Kasumi-1 (cell line): ENCODE measurements around the gene ZNF22.

Source experiments
- DNase-seq, 2 experiments: peaks; one replicate each; lab custom pipeline; 2025; lab: John Stamatoyannopoulos, UW

The ZNF22 gene

GRCh38 chr10:44965104-44965503 lies 35.6 kb upstream of the ZNF22 start:
- no peak for DNase-seq

GRCh38 chr10:44965651-44966097 lies 35.0 kb upstream of the ZNF22 start:
- no peak for DNase-seq

- no peak for DNase-seq
Measured at GRCh38 chr10:44966129-44966815, 34.5 kb upstream of the ZNF22 start.

DNA sequence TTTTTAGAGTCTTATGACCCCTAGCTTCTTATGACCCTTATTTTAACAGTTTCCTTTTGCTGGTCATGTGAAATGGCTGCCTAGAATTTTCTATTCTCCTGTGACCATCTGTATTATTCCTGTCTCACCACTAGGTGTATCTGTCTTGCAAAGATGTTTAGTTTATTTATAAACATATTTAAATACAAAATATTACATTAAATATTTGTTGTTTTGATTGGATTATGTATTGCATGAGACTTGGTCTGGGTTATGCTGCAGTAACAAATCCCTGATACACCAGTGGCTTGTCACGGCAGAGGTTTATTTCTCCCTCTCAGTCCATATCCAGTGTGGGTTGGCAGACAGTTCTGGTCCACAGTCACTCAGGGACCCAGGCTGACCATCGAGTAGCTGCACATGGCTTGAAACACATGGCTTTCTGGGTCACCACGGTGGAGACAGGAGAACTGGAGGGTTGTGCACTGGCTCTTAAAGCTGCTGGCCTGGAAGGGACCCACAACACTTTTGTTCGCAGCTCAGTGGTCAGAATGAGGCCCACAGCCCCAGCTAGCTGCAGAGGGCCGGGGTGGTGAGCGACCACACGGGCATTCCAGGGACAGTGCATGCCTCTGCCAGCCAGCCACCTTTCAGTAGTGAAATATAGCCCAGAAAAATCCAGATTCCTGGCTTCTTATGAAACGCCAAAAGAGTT lies 33.8 kb upstream of the ZNF22 start:
- DNase-seq = peak in 1 of 2 experiments; percentile 25

DNA sequence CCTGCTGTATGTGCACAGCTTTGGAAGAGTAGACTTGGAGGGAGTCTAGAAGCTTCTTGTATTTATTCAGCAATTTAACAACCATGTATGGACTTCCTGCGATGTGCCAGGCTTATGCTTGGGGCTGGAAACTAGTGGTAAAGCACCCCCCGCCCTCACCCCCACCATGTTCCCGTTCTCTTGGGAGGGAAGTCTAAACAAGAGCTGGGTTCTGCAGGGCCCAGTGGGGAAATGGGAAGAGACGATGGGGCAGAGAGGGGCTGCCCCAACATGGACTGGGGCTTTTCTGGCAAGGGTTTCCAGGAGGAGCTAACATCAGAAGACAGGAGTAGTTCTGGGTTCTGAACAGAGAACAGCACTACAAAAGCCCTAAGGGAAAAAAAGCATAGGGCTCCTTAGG lies 33.1 kb upstream of the ZNF22 start:
- DNase-seq = peak; percentile 92 to 94

DNA sequence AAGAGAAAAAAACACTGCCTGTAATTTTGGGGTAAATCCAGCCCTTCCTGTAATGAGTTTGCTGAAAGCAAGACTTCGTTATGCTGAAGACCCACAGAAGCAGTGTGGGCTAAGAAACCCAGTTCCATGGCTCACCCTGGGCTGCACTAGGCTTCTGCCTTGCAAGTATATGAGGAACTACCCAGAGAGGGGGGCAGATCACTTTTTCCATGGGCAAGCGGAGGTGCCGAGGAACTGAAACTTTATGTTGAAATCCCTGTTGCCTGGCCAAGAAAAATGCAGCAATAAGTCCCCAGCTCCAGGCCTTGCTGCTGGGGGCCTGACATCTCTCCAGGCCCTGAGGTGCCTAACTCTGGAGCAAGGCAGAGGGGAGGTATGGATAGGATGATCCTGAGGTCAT lies 32.6 kb upstream of the ZNF22 start:
- DNase-seq = peak; percentile 98

DNA sequence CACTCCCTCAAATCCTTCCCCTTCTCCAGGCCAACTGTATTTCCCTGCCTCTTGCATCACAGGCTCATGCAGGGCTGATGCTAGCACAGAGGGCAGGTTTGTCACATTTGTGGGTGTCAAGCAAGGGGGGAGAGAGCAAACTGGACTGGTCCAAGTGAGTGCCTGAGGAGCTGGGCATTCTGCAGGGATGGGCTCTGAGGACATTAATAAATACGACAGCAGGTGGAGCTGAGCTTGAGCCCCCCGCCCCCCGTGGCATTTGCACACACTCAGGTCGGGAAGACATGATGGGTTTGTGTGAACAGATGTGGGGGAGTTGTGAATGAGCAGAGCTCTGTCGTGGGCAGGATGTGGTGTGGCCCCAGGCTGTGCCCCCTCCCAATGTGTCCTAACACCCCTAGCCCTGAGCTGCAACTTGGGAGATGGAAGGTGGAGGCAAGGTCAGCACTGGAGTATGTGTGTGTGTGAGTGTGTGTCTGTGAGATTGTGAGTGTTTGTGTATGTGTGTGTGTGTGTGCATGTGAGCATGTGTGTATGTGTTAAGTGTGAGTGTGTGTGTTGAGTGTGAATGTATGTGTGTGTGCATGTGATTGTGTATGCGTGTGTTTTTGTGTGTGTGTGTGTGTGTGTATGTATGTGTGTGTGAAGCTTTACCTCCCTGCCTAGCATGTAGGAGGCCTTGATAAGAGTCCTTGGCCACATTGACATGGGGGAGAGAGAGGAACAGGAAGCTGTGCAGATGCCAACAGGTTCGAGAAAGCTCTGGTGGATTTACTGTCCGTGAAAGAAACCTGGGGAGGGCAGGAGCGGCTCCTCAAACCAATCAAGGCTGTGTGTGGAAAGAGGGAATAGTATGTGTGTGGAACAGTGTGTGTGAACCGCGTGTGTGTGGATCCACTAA lies 32.0 kb upstream of the ZNF22 start:
- DNase-seq = peak; percentile 83 to 92

DNA sequence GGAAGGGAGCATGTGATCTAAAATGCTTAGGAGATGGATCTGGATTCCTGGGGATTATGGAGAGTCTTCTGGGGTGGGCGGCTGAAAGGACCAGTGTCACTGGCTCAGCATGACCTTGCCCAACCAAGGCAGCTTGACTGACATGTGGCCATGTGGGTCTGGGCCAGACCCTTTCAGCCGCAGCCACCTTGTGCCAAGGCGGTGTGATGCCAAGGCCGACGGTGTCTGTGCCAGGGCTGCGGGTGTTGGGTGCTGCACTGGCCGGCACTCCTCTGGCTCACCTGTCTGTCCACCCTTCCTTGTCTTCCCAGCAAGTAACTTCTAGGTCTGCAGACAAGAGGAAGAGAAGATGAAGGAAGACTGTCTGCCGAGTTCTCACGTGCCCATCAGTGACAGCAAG lies 30.9 kb upstream of the ZNF22 start:
- no peak for DNase-seq

DNA sequence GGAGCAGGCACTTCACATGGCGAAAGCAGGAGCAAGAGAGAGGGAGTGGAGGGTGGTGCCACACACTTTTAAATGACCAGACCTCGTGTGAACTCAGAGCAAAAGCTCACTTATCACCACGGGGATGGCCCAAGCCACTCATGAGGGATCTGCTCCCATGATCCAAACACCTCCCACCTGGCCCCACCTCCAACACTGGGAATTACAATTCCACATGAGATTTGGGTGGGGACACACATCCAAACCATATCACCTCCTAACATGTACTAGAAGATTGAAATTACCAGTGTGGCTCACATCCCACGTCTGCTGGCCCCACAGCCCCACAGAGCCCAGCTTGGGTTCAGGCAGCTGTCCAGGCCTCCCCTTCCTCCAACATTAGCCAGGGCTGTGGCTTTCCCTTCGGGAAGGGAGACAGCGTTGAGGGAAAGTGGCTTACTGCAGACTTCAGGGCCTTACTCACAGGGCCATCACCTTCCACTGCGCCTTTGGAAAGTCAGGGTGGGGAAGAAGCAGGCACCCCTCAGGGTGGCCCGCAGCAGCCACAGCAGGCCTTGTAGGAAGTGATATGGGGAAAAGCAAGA lies 29.8 kb upstream of the ZNF22 start:
- no peak for DNase-seq

- no peak for DNase-seq
Measured at GRCh38 chr10:44971434-44971833, 29.3 kb upstream of the ZNF22 start.

- DNase-seq = no peak
Measured at GRCh38 chr10:44971935-44972757, 28.6 kb upstream of the ZNF22 start.

- no peak for DNase-seq
Measured at GRCh38 chr10:44972874-44973306, 27.8 kb upstream of the ZNF22 start.

- DNase-seq = no peak
Measured at GRCh38 chr10:44973323-44974081, 27.2 kb upstream of the ZNF22 start.

- DNase-seq = no peak
Measured at GRCh38 chr10:44974082-44974627, 26.6 kb upstream of the ZNF22 start.

DNA sequence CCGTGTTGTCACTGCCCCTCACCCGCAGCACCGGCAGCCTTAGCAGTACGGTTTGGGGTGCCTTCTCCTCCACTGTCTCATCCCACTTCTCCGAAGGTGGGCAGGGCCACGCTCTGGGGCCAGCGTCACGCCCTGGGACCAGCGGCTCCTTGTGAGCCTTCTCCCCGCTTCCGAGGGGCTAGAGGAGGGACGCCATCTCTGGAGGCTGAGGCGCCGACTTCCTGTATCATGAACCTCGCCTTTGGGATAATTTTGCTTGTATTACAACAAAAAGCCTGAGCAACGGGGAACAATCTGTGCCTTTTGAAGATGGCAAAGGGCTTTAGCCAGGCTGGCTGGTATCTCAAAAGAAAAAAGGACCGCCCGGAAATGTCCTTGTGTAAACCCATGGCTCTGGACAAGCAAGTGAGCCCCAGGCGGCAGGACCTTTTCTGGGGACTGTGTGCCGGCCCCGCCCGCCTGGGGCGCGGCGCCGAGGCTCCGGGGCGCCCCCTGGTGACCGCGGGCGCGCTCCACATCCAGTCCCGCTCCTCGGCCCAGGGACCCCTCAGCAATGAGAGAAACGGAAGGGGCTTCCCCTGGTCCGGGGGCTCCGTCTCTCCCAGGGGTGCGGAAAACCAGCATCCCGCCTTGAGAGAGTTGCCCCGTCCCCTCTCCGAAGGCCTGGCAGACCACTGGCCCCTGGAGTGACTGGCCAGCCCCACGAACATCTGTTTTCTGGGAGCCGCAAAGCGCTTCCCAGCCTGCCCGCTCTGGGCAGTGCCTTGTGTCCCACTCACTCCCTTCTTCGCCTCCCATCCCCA lies 25.9 kb upstream of the ZNF22 start:
- peak; percentile 50 to 62 for DNase-seq

DNA sequence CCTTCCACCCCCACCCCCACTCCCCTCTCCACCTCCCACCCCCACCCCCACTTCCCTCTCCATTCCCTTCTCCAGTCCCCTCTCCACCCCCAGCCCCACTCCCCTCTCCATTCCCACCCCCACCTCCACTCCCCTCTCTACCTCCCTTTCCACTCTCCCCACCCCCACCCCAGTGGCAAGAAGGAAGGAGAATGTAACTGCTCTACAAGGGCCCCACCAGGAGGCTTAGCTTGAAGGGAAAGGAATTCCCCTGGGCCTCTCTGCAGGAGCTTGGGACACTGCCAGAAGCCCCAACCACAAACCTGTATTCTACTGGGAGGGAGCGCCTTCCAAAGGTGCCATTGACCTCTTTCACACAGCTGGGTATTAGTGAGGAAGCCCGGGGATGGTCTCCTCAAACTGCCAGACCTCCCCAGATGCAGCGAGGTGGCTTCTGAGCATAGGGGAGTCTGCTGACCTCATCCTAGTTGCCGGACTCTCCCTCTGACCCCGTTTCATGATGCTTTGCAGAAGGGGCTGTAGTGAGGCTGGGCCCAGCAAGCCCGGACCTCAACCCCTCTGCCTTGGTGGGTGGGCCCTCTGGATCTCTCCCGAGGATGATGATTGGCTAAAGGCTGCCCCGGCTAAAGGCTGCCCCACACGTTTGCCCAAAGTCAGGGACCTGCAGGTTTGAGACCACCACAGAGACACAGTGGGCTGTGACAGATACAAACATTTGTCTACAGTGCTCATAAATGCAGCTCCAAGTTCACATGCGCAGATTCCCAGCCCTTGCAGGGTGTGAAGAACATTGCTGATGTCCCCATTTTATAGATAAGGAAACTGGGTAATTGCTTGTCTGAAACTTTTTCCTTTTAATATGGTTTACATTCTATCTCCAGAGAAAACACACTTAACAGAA lies 25.0 kb upstream of the ZNF22 start:
- DNase-seq = peak; percentile 52 to 76

- DNase-seq = no peak
Measured at GRCh38 chr10:44976352-44977198, 24.1 kb upstream of the ZNF22 start.
